OCI-LY1 (cell line): ENCODE results near the gene CTBP2.

ENCODE experiments used
- EZH2 ChIP-seq: fragments of 200-600 bp; sonication (generic), shearing (Covaris generic); IDR thresholded peaks from 2 replicates; pipeline ENCODE4 v1.8.0; 2017; ENCODE audit warnings: borderline replicate concordance, mixed run types, mild to moderate bottlenecking, antibody characterized with exemption, low read length, moderate library complexity, mixed read lengths
- TF ChIP-seq, protein P1 (sequence below): fragments of 200-600 bp; sonication (generic), shearing (Covaris generic); IDR thresholded peaks from 2 replicates; pipeline ENCODE4 v1.5.1; 2017; ENCODE audit warnings: mild to moderate bottlenecking, antibody characterized with exemption, low read length, moderate library complexity, mixed read lengths

DNA sequence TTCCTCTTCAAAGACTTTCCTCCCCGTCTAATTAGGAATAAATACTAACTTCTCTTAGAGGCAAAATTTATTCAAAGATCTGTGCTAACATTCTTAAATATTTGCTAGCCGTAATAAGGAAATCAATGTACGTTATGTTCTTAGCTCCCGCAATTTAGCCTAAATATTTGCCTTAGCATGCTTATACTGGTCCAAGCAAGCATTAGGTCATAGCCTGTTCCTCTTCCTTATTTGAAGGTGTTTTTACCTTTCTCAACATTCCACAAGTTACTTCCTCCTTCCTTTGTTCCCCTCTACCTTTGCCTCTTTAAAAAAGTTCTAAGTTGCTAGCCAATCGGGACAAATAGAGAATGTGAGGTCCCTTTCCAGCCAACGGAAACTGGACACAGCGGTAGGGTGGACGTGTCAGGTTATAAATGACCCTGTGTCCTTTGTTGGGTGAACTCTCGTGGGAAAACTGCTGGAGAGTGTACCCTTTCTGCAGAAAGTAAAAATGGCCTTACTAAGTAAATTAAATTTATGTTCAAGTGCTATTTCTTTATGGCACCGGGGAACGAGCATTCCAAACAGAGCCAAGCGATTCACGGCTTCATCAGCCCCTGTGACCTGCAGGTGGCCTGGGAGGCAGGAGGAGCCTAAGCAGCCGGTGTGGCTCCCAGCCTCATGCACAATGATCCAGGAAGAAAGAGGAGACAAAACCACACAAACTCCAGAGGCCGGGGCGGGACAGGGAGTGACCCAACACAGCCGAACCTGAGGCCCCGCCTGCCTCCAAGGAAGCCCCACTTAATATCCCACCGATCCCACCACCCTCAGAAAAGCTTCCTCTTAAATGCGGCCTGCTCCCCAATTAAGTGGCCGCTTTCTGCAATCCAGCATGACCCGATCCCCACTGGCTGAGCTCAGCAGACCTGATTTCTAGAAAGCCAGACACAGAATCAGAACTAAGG is 151.4 kb downstream of the CTBP2 start:
- TF ChIP-seq, protein P1, sequence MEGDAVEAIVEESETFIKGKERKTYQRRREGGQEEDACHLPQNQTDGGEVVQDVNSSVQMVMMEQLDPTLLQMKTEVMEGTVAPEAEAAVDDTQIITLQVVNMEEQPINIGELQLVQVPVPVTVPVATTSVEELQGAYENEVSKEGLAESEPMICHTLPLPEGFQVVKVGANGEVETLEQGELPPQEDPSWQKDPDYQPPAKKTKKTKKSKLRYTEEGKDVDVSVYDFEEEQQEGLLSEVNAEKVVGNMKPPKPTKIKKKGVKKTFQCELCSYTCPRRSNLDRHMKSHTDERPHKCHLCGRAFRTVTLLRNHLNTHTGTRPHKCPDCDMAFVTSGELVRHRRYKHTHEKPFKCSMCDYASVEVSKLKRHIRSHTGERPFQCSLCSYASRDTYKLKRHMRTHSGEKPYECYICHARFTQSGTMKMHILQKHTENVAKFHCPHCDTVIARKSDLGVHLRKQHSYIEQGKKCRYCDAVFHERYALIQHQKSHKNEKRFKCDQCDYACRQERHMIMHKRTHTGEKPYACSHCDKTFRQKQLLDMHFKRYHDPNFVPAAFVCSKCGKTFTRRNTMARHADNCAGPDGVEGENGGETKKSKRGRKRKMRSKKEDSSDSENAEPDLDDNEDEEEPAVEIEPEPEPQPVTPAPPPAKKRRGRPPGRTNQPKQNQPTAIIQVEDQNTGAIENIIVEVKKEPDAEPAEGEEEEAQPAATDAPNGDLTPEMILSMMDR = no peak
- TF ChIP-seq EZH2 = no peak
